ENCODE data around the gene CDK9.

- no peak for TF ChIP-seq ZNF274 (IDR thresholded peaks at IDR 0.05; ENCODE audit: low read depth, low read length)
- no peak for TF ChIP-seq SUZ12 (IDR thresholded peaks at IDR 0.05; ENCODE audit: extremely low read depth, insufficient read depth, insufficient read length)
- no peak for TF ChIP-seq YY1 (IDR thresholded peaks at IDR 0.05; ENCODE audit: insufficient read depth, insufficient read length)
These were observed 10.5 kb downstream of the CDK9 start for GRCh38 chr9:127796225-127796813.
